HG02970 (cell line): Measurements from ENCODE around the gene MT1HL1.
"Not testable (repeated sequence)": the region's sequence is repeated elsewhere in the genome, so short reads cannot be mapped to it uniquely, and the experiment has no call there.

ENCODE experiments used
- ATAC-seq: cut with Tn5 transposase; IDR thresholded peaks from one replicate; pipeline ENCODE4 v1.9.1; 2021; ENCODE audit warnings: mild to moderate bottlenecking, moderate library complexity, moderate number of reproducible peaks; ENCODE audit not compliant: unreplicated experiment, low FRiP score

MT1HL1 gene

DNA sequence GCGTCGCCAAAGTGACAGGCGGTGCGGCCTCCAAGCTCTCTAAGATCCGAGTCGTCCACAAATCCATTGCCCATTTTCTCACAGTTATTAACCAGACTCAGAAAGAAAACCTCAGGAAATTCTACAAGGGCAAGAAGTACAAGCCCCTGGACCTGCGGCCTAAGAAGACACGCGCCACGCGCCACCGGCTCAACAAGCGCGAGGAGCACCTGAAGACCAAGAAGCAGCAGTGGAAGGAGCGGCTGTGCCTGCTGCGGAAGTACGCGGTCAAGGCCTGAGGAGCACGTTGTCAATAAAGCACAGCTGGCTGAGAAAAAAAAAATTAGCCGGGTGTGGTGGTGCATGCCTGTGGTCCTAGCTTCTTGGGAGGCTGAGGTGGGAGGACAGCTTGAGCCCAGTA, 22.8 kb downstream of the MT1HL1 start:
- not testable (repeated sequence) for ATAC-seq

DNA sequence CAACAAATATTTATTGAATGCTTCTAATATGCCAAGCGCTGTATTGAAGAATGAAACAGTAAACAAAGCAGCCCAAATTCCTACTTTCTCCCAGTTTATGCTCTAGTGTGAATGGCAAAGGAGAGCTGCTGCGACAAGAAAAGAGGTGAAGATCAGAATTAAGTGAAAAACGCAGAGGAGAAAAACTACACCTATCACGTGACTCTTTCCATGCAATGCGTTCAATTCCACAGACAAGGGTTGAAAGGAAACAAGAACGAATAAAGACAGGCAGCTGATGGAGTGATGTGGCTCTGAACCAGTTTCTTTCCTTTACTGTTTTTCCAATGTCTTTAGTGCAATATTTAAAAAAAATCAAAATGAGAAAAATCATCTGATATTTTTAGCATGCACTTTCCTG, 23.6 kb downstream of the MT1HL1 start:
- ATAC-seq, result no peak

DNA sequence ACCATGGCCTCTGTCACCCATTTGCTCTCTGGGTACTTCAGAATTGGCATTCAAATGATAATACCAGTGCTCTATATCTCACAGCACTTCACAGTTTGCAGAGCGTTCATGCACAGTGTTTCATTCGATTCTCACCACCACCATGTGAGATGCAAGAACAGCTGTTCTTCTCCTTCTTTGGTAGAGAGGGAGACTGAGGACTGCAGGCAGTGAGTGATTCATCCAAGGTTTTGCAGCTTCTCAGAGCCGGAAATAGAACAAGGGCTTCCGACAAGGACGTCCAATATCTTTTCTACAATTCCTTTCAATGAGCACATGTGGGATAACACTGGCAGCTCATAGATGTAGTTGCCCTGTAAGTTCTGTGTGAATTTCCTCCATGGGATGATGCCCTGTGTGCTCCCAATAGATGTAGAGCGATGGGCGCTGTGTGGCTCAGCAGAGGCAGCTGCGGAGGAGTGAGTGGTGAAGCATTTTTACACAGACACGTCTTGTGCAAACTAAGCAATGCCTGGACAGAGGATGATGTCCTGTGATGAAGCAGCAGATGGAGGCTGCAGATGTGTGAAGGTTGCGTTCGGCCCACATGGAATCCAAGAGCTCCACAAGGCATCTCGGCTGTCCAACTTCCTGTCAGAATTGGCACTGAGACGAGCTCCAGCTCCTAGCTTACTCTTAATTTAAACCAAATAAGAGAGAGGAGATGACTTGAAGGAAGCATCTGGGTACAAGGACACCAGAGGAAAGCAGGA, 24.9 kb downstream of the MT1HL1 start:
- no peak for ATAC-seq

DNA sequence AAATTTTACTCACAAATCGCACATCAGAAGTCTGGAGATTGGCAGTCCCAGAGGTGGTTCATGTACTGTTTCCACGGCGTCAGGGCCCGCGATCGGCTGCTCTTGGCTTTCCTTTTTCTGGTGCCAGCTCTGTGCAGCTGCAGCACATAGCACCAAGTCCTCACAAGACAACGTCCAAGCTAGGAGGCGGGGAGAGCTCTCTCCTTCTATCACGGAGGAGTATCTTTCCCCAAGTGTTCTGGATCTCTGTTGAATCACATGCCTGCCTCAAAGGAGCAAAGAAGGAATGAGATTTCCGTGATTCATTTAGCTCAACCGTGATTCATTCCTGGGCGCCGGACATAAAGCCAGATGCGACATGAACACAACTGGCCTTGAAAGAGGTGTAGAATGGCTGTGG, 25.5 kb downstream of the MT1HL1 start:
- ATAC-seq, result no peak

DNA sequence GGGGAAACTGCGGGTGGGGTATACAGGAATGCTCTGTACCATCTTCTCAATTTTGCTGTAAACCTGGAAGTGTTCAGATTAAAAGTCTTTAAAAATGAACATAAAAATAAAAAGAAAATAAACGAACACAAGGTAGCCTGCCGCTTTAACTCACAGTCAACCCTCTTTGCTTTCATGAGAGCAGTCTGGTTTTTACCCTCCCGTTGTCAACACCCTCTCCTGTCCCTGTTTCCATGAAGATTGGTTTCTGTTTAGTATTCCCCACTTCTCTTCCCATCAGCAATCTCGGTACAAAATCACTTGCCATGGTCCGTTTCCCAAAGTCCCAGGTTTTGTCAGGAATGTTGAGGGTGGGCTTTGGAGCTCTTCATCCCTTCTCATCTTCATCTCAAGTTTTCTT, 28.8 kb downstream of the MT1HL1 start:
- no peak for ATAC-seq

DNA sequence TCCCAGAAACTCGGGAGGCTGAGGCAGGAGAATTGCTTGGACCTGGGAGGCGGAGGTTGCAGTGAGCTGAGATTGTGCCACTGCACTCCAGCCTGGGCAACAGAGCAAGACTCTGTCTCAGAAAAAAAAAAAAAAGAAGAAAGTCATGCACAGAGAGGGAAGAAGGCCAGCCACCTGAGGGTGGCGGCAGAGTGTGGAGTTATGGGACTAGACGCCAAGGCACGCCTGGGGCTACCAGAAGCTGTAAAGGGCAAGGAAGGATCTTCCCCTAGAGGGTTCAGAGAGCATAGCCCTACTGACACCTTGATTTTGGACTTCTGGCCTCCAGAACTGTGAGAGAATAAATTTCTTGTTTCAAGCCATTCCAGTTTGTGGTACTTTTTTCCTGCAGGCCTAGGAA, 30.2 kb downstream of the MT1HL1 start:
- ATAC-seq, result not testable (repeated sequence)

DNA sequence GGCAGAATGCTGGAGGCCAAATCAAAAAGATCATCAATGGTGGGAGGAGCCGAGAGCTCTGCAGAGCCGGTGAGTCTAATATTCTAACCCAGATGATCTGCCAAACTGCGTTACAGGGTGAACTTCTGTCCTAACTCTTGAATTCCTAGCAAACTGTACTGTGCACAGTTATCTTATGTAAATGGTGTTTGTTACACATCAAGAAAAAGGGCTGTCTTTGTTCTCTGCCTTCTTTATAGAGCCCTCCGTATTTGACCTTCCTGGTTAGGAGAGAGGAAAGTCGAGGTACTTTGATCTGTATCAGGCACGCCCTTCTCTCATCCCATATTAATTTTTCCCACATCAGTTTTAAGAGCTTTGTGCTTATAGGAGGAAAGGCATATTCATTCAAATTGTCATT, 37.6 kb downstream of the MT1HL1 start:
- no peak for ATAC-seq

DNA sequence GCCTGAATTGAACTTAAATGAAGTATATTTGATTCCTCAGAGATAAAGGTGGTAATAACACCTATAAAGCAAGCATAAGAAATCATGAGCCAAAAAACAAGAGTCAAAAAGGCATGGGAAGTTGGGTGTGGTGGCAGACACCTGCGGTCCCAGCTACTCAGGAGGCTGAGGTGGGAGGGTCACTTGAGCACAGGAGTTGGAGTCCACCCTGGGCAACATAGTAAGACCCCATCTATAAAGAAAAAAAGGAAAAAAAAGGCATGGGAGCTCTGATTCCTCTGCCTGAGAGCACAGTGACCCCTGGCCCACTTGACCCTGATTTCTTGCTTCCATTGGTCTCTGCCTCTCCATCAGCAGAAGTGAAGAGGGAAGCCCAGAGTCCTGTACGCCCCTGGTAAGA, 40.3 kb downstream of the MT1HL1 start:
- no peak for ATAC-seq

DNA sequence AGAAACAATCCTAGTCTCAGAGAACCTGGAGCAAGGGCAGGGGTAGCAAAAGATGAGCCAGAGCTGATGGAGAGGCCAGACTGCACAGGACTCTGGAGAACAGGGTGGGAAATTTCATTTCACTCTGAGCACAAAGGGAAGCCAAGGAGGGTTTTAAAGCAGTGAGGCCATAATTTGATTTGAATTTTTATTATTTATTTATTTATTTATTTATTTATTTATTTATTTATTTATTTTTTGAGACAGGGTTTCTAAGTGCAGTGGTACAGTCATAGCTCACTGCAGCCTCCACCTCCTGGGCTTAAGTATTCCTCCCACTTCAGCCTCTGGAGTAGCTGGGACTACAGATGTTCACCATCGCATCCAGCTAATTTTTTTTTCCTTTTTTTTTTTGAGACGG, 45.1 kb downstream of the MT1HL1 start:
- no peak for ATAC-seq

DNA sequence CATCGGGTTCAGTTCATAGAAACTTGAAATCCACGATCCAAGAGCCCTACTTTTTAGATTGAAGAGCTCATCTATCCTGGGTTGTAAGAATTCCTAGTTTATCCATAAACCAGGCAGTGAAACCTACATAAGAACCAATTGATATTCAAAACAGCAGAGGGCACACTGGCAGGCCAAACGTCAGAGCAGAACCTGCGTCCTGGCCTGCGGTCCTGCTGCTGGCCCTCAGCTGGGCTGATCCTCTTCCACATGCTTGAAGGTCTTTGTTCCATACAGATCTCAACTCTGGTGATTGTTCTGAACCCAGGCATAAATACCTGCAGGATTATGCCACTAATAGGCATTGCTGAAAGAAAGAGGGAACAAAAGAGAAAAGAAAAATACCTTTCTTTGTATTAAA, 47.0 kb downstream of the MT1HL1 start:
- ATAC-seq, result no peak
